ENCODE results near the gene CASKIN1.
"Not testable (repeated sequence)": the region's sequence is repeated elsewhere in the genome, so short reads cannot be mapped to it uniquely, and the experiment has no call there.

Gene CASKIN1

GRCh38 chr16:2155091-2155950, 41.1 kb downstream of the CASKIN1 start, which contains the start of gene TRAF7:
TRAF7 (plus strand) TSS chr16:2155782; CDS start chr16:2163921, 8,139 bp downstream.
- DNase-seq = peak; percentile 99

- no peak for DNase-seq
These were observed 41.8 kb downstream of the CASKIN1 start for GRCh38 chr16:2154533-2155090.

- no peak for DNase-seq
These were observed 43.5 kb downstream of the CASKIN1 start for GRCh38 chr16:2152695-2153506.

GRCh38 chr16:2151188-2152091, 45.0 kb downstream of the CASKIN1 start:
- DNase-seq = no peak

- DNase-seq = no peak
These were observed 45.8 kb downstream of the CASKIN1 start for GRCh38 chr16:2150418-2151187.

- DNase-seq = no peak
These were observed 46.6 kb downstream of the CASKIN1 start for GRCh38 chr16:2149630-2150417.

GRCh38 chr16:2148714-2149629, 47.4 kb downstream of the CASKIN1 start:
- DNase-seq = no peak

- peak; percentile 14 to 22 for DNase-seq
These were observed 48.3 kb downstream of the CASKIN1 start, which contains the start of gene RAB26 for GRCh38 chr16:2147981-2148671. RAB26 (plus strand) TSS chr16:2148625; CDS start chr16:2148784, 159 bp downstream.

GRCh38 chr16:2147378-2147777, 49.0 kb downstream of the CASKIN1 start:
- no peak for DNase-seq

- DNase-seq = no peak
These were observed 50.6 kb downstream of the CASKIN1 start for GRCh38 chr16:2145843-2146242.

GRCh38 chr16:2143878-2144485, 52.4 kb downstream of the CASKIN1 start:
- no peak for DNase-seq

GRCh38 chr16:2142942-2143877, 53.2 kb downstream of the CASKIN1 start:
- no peak for DNase-seq

- DNase-seq = peak; percentile 68 to 74
These were observed 60.5 kb downstream of the CASKIN1 start, which contains the start of gene PKD1 for GRCh38 chr16:2135770-2136490. PKD1 (minus strand) TSS chr16:2135898; CDS start chr16:2135689, 209 bp downstream.

GRCh38 chr16:2135071-2135470, 61.3 kb downstream of the CASKIN1 start:
- DNase-seq = not testable (repeated sequence)

GRCh38 chr16:2133797-2134196, 62.6 kb downstream of the CASKIN1 start:
- DNase-seq = not testable (repeated sequence)

GRCh38 chr16:2129890-2130447, 66.4 kb downstream of the CASKIN1 start:
- DNase-seq = not testable (repeated sequence)

Measured in AML-193 (cell line).